Brain microvascular endothelial cell (primary cell): ENCODE data around the gene KRT2.

Experiments used
- DNase-seq: peaks from one replicate; pipeline ENCODE4 v3.0.0-alpha.2; 2020
- H3K27ac ChIP-seq: fragments of 250-450 bp; sonication (Bioruptor Pico); 2 replicates; pipeline ENCODE4 v1.5.1; 2020; ENCODE audit warnings: mild to moderate bottlenecking, moderate library complexity
- H3K27me3 ChIP-seq: fragments of 250-450 bp; sonication (Bioruptor Pico); replicated peaks from 2 replicates; pipeline ENCODE4 v1.5.1; 2020; ENCODE audit warnings: mild to moderate bottlenecking
- H3K36me3 ChIP-seq: fragments of 250-450 bp; sonication (Bioruptor Pico); replicated peaks from 2 replicates; pipeline ENCODE4 v1.5.1; 2020; ENCODE audit warnings: mild to moderate bottlenecking
- H3K4me3 ChIP-seq: 2 replicates; pipeline ENCODE4 v1.5.1; 2011; ENCODE audit warnings: low read depth, mild to moderate bottlenecking, control low read depth, low read length, moderate library complexity
- in situ Hi-C: cut with HindIII; loops from 2 replicates; pipeline ENCODE4 v1.10.0; 2017; ENCODE audit warnings: low sequenced_read_pairs, low pct_ligation_motif_present
- TF ChIP-seq, protein P1 (sequence below): IDR thresholded peaks from 2 replicates; pipeline ENCODE4 v1.5.1; 2011; ENCODE audit warnings: low read depth, mild to moderate bottlenecking, moderate library complexity, low read length, control low read depth, inconsistent platforms; ENCODE audit errors: missing control alignments

The KRT2 gene

DNA sequence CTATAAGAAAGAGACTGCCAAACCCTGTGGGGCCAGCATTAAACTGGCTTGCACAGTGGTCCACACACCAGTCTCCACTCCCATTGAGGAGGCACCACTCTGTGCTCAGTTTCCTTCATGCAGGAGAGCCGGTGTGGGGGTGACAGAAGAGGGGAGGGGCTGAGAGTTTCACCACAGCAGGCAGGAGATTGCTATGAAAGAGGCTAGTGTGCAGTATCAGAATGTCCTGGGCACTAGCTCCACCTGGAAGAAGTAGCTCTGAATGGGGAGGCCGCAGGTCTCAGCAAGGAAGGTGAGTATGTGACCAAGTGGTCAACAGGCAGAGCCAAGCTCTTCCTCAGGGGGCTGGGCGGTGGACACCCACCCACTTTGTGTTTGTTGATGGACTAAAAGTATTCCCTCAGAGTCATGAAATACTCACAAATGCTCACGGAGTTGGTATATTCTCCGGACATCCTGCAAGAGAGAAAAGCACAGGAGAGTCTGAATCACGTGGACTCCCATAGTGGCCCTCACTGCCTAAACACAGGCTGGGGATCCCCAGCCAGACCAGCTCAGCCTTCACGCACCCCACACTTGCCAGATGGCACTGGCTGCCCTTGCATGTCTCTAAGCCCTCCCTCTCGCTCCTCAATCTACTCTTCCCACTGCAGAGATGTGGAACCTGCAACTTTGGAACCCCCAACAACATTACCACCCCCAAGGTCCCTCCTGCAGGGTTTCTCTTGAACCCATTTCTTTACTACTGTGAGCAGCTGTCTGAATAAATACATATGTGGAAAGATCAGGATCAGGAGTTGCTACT, 43.0 kb downstream of the KRT2 start:
- Histone ChIP-seq H3K27me3 (peaks cover 8% of the 10 kb centered on the region), H3K27ac (no peak overlapping the region), H3K36me3 (no peaks in the 10 kb centered on the region), H3K4me3 (no peak overlapping the region)
- TF ChIP-seq, protein P1, sequence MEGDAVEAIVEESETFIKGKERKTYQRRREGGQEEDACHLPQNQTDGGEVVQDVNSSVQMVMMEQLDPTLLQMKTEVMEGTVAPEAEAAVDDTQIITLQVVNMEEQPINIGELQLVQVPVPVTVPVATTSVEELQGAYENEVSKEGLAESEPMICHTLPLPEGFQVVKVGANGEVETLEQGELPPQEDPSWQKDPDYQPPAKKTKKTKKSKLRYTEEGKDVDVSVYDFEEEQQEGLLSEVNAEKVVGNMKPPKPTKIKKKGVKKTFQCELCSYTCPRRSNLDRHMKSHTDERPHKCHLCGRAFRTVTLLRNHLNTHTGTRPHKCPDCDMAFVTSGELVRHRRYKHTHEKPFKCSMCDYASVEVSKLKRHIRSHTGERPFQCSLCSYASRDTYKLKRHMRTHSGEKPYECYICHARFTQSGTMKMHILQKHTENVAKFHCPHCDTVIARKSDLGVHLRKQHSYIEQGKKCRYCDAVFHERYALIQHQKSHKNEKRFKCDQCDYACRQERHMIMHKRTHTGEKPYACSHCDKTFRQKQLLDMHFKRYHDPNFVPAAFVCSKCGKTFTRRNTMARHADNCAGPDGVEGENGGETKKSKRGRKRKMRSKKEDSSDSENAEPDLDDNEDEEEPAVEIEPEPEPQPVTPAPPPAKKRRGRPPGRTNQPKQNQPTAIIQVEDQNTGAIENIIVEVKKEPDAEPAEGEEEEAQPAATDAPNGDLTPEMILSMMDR = no peak
- in situ Hi-C loops = no loop called here
- no peak for DNase-seq

DNA sequence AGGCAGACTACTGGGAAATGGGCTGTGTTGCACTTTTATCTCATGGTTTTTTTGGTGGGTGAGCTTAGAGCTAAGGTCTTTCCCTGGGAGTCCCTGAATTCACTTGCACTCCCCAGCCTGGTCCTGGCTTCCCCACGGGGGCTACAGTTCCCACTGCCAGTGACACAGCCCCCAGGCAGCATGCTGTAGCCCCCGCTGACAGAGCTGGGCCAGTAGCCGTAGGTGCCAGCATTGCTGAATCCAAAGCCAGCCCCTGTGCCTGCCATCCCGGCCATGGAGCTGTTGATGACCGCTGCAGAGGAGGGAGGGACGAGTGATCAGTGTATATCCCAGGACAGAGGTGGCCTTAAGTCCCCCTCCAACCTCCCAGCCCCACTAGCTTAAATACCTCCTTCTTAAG, 43.9 kb downstream of the KRT2 start:
- TF ChIP-seq, protein P1 = no peak
- Histone ChIP-seq H3K4me3 (no peak overlapping the region), H3K27me3 (peaks cover 8% of the 10 kb centered on the region), H3K36me3 (no peaks in the 10 kb centered on the region), H3K27ac (no peak overlapping the region)
- in situ Hi-C loops = no loop called here
- no peak for DNase-seq

DNA sequence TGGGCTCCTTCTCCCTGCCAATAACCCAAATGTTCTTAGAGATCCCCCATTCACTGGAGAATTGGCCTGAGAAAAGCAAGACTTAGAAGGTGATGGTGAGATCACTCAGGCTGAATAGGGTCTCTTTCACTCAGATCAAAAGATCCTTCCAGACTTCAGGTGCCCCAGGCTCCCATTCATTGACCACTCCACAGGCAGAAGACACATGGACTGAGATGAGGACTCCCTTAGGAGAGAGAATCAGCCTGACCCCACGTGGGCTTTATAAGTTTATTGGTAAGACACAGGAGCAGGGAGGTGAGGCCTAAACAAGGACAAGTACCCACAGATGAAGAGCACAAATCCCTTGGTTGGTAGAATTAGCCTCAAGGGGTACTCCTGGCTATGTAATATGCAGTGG, 44.7 kb downstream of the KRT2 start:
- TF ChIP-seq, protein P1 = no peak
- H3K4me3 ChIP-seq = no peak overlapping the region
- no peaks in the 10 kb centered on the region for H3K36me3 ChIP-seq
- no peak for DNase-seq
- H3K27me3 ChIP-seq = peaks cover 11% of the 10 kb centered on the region
- no peak overlapping the region for H3K27ac ChIP-seq
- in situ Hi-C loops = no loop called here

DNA sequence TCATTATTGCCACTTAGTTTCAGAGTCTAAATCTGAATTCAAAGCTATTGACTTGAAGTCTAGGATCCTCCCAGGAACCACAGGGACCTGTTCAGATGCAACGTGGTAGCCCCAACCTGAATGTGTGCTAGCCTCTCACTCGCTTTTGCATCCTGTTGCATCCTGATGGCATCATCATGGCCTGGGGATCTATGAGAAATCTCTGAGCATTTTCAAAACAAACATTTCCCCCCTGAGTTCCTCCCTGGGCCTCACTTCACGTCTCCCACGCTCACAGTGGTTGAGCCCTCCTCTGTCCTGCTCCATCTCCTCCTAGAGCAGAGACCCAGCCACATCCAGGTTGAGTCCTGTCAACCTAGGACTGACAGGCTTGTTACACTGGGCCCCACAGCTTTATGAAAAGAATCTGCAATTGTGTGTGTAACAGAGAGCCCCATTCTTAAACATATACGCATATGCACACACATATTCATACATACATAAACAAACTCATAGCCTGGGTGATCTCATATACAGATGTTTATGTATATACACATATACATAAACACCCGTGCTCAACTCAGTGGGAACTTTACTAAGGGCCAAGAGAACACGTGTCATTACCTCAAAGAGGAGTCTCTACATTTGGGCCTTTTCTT, 45.3 kb downstream of the KRT2 start:
- Histone ChIP-seq H3K4me3 (no peak overlapping the region), H3K27me3 (peaks cover 17% of the 10 kb centered on the region), H3K27ac (no peak overlapping the region), H3K36me3 (no peaks in the 10 kb centered on the region)
- in situ Hi-C loops = no loop called here
- TF ChIP-seq, protein P1 = no peak
- DNase-seq = no peak

DNA sequence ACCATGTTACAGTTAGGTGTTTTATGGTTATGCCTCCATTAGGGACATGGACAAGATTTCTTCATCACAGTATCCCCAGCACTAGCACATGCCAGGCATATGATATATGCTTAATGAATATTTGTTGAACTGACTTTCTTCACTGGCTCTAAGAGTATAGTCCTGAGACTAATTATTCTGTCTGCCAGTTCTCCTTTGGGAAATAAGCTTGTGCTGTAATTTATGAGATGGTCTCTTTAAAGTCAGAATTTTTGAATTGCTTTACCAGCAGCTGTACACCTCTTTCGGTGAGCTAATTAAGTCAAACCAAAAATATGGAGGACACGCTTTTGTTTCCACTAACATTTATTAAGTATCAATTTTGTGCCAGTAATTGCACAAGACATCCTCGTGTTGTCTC, 45.9 kb downstream of the KRT2 start:
- H3K27ac ChIP-seq = no peak overlapping the region
- TF ChIP-seq, protein P1 = no peak
- DNase-seq = no peak
- no peaks in the 10 kb centered on the region for H3K36me3 ChIP-seq
- H3K27me3 ChIP-seq = peaks cover 20% of the 10 kb centered on the region
- in situ Hi-C loops = no loop called here
- H3K4me3 ChIP-seq = no peak overlapping the region
